Skeletal muscle tissue (tissue), 4 donors: ENCODE data around the gene CCDC174. TPM values are rescaled to one million over a fixed set of nuclear protein-coding genes. Genes with fewer than 3 reads are reported as not detected.
A peak's percentile ranks its signal among the peaks of the same experiment; 100 is the strongest.
"Not testable (repeated sequence)": the region's sequence is repeated elsewhere in the genome, so short reads cannot be mapped to it uniquely, and the experiment has no call there.

Experiments used
- H3K27ac ChIP-seq: one replicate; pipeline ENCODE4 v1.7.0; 2013; ENCODE audit warnings: mild to moderate bottlenecking, low read depth, low read length, inconsistent platforms
- H3K27me3 ChIP-seq, 3 donors: one replicate each; pipeline ENCODE4 v1.7.0; 2013; ENCODE audit warnings: low read length in 3 of 3; ENCODE audit not compliant: control insufficient read depth in 3 of 3, insufficient read depth in 3 of 3
- H3K36me3 ChIP-seq, 3 donors: one replicate each; pipeline ENCODE4 v1.7.0; 2013; ENCODE audit warnings: low read length in 3 of 3; ENCODE audit not compliant: control insufficient read depth in 3 of 3, insufficient read depth in 3 of 3
- H3K4me1 ChIP-seq, 3 donors: one replicate each; pipeline ENCODE4 v1.7.0; 2013; ENCODE audit warnings: low read length in 3 of 3, mild to moderate bottlenecking in 3 of 3; ENCODE audit not compliant: control insufficient read depth in 3 of 3, insufficient read depth in 3 of 3
- H3K4me3 ChIP-seq, 3 donors: one replicate each; pipeline ENCODE4 v1.7.0; 2013; ENCODE audit warnings: low read length in 3 of 3
- H3K9ac ChIP-seq, 3 donors: one replicate each; pipeline ENCODE4 v1.7.0; 2013; ENCODE audit warnings: low read length in 3 of 3, mild to moderate bottlenecking in 3 of 3, moderate library complexity in 2 of 3, low read depth in 1 of 3
- H3K9me3 ChIP-seq, 3 donors: one replicate each; pipeline ENCODE4 v1.7.0; 2013; ENCODE audit warnings: low read length in 3 of 3; ENCODE audit not compliant: control insufficient read depth in 3 of 3
- total RNA-seq: library from RNA; depleted of rRNA; stranded (reverse); fragments of >200 nt; gene quantifications from one replicate; pipeline ENCODE4 v1.2.3, GENCODE V29; 2014
- donor health status: Osteomylitis.

Gene CCDC174
- total RNA-seq, 1 donor from 2014 or later = 7.3 TPM

GRCh38 chr3:14649466-14649865 is 2.1 kb upstream of the CCDC174 start:
- Histone ChIP-seq H3K9ac (no peak overlapping the region), H3K9me3 (no peaks in the 10 kb centered on the region), H3K36me3 (no peaks in the 10 kb centered on the region), H3K27ac (no peak overlapping the region), H3K4me1 (peaks cover 11 to 36% (median 18%) of the 10 kb centered on the region in 3 donors), H3K27me3 (no peaks in the 10 kb centered on the region), H3K4me3 (no peak overlapping the region)

- Histone ChIP-seq H3K4me1 (peaks cover 11 to 36% (median 18%) of the 10 kb centered on the region in 3 donors), H3K9me3 (no peaks in the 10 kb centered on the region), H3K36me3 (peaks cover 0 to 4% (median 3%) of the 10 kb centered on the region in 3 donors), H3K27me3 (no peaks in the 10 kb centered on the region), H3K4me3 (no peak overlapping the region), H3K27ac (no peak overlapping the region), H3K9ac (no peak overlapping the region)
These were observed 1.4 kb upstream of the CCDC174 start for GRCh38 chr3:14650193-14650592.

- H3K4me1 ChIP-seq = peaks cover 11 to 36% (median 18%) of the 10 kb centered on the region in 3 donors
- H3K9ac ChIP-seq = peak overlapping the region; percentile 96 to 100 (median 97)
- not testable (repeated sequence) for H3K9me3 ChIP-seq, H3K27me3 ChIP-seq
- peak overlapping the region; percentile 92 for H3K27ac ChIP-seq
- H3K4me3 ChIP-seq = peak overlapping the region; percentile 96 to 98 (median 98)
- peaks cover 18 to 27% (median 24%) of the 10 kb centered on the region in 3 donors for H3K36me3 ChIP-seq
These were observed 872 bp downstream of the CCDC174 start for GRCh38 chr3:14652360-14652907.

- Histone ChIP-seq H3K4me3 (no peak overlapping the region), H3K9ac (no peak overlapping the region), H3K36me3 (peaks cover 67 to 72% (median 70%) of the 10 kb centered on the region in 3 donors), H3K27me3 (no peaks in the 10 kb centered on the region), H3K9me3 (no peaks in the 10 kb centered on the region), H3K4me1 (peaks cover 6 to 12% (median 10%) of the 10 kb centered on the region in 3 donors), H3K27ac (no peak overlapping the region)
These were observed 6.0 kb downstream of the CCDC174 start for GRCh38 chr3:14657579-14657978.

GRCh38 chr3:14658978-14659377 is 7.4 kb downstream of the CCDC174 start:
- H3K9ac ChIP-seq = no peak overlapping the region
- peaks cover 80 to 86% (median 81%) of the 10 kb centered on the region in 3 donors for H3K36me3 ChIP-seq

GRCh38 chr3:14660942-14661341 is 9.4 kb downstream of the CCDC174 start:
- H3K27ac ChIP-seq = no peak overlapping the region
- H3K36me3 ChIP-seq = peaks cover 86 to 96% (median 91%) of the 10 kb centered on the region in 3 donors
- no peaks in the 10 kb centered on the region for H3K9me3 ChIP-seq
- H3K27me3 ChIP-seq = no peaks in the 10 kb centered on the region
- H3K4me1 ChIP-seq = no peaks in the 10 kb centered on the region
- H3K9ac ChIP-seq = no peak overlapping the region
- H3K4me3 ChIP-seq = no peak overlapping the region

More at GRCh38 chr3:14658978-14659377, 7.4 kb downstream of the CCDC174 start:
- Histone ChIP-seq H3K4me3 (no peak overlapping the region), H3K4me1 (no peaks in the 10 kb centered on the region), H3K27ac (no peak overlapping the region), H3K27me3 (no peaks in the 10 kb centered on the region), H3K9me3 (no peaks in the 10 kb centered on the region)

GRCh38 chr3:14663396-14664135 is 12.0 kb downstream of the CCDC174 start:
- Histone ChIP-seq H3K9me3 (no peaks in the 10 kb centered on the region), H3K9ac (no peak overlapping the region)

GRCh38 chr3:14664170-14664569 is 12.6 kb downstream of the CCDC174 start:
- Histone ChIP-seq H3K9me3 (no peaks in the 10 kb centered on the region), H3K36me3 (peaks cover 84 to 96% (median 87%) of the 10 kb centered on the region in 3 donors), H3K27me3 (no peaks in the 10 kb centered on the region), H3K27ac (no peak overlapping the region), H3K4me3 (no peak overlapping the region), H3K4me1 (no peaks in the 10 kb centered on the region), H3K9ac (no peak overlapping the region)

More at GRCh38 chr3:14663396-14664135, 12.0 kb downstream of the CCDC174 start:
- peaks cover 84 to 96% (median 87%) of the 10 kb centered on the region in 3 donors for H3K36me3 ChIP-seq
- no peak overlapping the region for H3K4me3 ChIP-seq
- no peak overlapping the region for H3K27ac ChIP-seq
- no peaks in the 10 kb centered on the region for H3K27me3 ChIP-seq
- H3K4me1 ChIP-seq = no peaks in the 10 kb centered on the region

GRCh38 chr3:14672588-14672987 is 21.0 kb downstream of the CCDC174 start:
- Histone ChIP-seq H3K27ac (no peak overlapping the region), H3K9me3 (no peaks in the 10 kb centered on the region), H3K27me3 (no peaks in the 10 kb centered on the region), H3K4me3 (no peak overlapping the region), H3K9ac (no peak overlapping the region), H3K36me3 (peaks cover 43 to 53% (median 51%) of the 10 kb centered on the region in 3 donors), H3K4me1 (no peaks in the 10 kb centered on the region)

- Histone ChIP-seq H3K4me1 (no peaks in the 10 kb centered on the region), H3K9me3 (peaks cover 0 to under 1% (median 0%) of the 10 kb centered on the region in 3 donors), H3K27me3 (no peaks in the 10 kb centered on the region), H3K4me3 (no peak within 1 kb of the TSS), H3K9ac (no peak within 1 kb of the TSS), H3K27ac (no peak within 1 kb of the TSS), H3K36me3 (peaks cover 24 to 36% (median 33%) of the 10 kb centered on the region in 3 donors)
These were observed 23.3 kb downstream of the CCDC174 start, which contains the start of gene C3orf20 for GRCh38 chr3:14674841-14675240. Gene C3orf20, plus strand, starts transcription at chr3:14675141. Its CDS starts 7,573 bp downstream, at chr3:14682714.
